HG03521 (cell line): ENCODE data around the gene SYMPK.

Source experiments
- ATAC-seq: cut with Tn5 transposase; IDR thresholded peaks from one replicate; pipeline ENCODE4 v1.9.1; 2021; ENCODE audit warnings: mild to moderate bottlenecking, moderate library complexity; ENCODE audit not compliant: unreplicated experiment

Gene SYMPK

GRCh38 chr19:45826934-45827333 is 36.0 kb downstream of the SYMPK start:
- ATAC-seq, result no peak

DNA sequence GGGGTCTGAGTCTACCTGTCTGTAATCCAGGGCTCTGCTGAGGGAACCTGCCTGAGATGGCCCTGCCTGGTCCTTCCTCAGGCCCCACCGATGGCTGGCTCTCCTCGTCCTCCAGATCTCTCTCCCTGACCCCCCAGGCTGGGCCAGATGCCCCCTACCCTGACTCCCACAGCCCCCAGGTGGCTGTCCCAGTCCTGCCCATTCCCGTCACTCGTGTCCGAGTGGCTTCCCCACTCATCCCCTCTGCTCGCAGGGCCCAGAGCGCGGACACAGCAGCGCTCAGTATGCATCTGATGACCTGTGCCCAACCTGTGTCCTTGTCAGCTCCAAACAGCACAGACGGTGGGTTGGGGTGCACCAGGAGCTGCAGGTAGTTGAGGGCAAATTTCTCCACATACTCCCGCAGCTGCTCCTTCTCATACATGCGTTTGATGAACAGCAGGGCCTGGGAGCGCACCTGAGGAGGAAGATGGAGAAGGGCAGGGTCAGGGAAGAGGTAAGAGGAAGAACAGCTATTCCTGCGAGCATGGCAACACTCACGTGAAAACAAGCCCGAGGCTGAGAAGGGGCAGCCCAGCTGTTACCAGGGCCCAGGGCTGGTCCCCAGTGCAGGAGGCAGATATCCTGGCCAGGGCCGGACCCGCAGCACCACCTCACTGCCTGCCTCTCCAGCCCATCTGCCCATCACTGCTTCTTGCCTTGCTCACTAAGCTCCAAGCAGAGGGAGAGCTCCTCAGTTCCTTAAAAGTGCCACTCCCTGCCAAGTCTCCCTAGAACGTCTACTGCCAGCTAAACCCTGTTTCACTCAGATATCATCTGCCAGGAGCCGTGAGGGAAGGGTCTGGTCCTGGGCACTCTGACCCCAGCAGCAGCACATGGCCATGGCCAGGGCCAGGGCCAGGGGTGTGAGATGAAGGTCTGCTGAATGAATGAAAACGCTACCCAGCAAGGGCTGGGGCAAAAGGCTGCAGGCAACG is 36.7 kb downstream of the SYMPK start:
- no peak for ATAC-seq

- no peak for ATAC-seq
Observed at GRCh38 chr19:45825263-45825605, 37.7 kb downstream of the SYMPK start.

GRCh38 chr19:45824531-45825262 is 38.2 kb downstream of the SYMPK start:
- ATAC-seq, result no peak

- no peak for ATAC-seq
Observed at GRCh38 chr19:45824041-45824471, 38.9 kb downstream of the SYMPK start.

DNA sequence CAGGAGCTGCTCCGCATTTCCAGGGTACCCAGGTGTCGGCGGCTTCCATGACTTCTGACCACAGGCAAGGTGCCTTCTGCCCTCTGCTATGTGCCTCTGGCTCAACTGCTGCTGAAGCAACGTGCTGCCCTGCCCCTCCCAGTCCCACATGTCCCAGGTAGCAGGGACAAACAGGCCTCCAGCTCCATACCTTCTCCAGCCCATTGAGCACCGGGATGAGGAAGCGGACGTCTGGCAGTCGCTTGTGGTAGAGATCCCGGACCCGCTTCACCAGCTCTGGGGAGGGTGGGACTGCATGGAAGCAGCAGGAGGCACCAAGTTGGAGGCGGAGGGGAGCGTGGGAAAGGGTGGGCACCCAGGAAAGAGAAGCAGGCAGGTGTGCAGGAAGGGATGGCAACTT is 39.8 kb downstream of the SYMPK start:
- no peak for ATAC-seq

- no peak for ATAC-seq
Observed at GRCh38 chr19:45822716-45823115, 40.2 kb downstream of the SYMPK start.

DNA sequence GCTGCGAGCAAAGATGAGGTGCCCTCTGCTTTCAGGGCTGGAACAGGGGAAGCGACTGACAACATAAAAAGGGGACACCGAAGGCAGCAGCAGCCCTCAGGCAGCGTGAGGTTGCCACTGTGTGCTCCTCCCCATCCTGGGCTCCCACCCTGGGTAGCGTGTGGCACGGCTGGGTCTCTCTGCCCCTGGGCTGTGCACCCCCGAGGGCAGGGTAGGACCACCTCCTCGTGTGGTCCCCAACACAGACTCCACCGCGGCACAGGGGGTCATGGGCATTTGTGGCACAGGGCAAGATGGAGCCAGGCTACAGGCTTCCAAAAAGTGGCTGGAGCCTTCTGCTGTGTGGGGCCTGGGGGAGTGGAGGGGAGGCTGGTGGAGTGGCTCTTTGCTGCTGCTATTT is 41.4 kb downstream of the SYMPK start:
- no peak for ATAC-seq

- no peak for ATAC-seq
Observed at GRCh38 chr19:45821103-45821521, 41.8 kb downstream of the SYMPK start.

DNA sequence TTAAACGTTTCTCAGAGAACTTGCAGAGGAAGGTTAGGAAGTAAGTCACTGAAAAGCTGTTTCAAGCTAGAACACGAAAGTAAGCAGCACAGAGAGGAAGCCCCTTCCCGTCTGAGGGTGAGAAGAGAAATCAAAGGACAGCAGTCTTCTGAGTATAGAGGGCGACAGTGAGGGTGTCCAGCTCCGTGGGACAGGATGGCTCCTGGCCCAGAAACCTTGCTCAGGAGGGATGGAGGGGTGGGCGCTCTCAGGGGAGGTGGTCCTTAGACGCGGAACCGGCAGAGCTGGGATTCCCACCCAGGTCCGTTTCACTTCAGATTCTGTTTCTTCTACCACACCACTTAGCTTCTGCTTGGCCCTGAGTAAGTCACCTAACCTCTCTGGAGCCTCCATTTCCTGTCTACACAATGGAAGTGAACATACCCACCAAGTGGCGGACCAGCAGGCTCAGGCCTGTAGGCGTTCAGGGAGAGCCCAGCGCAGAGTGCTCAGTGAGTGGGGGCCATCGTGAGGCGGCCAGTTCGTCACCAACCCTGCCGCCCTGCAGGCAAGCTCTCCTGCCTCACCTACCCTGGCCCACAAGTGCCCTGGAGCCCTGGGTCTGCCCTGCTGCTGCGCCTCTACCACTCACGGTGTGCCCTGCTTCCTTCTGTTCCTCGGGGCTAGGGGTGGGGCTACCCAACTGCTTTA is 42.4 kb downstream of the SYMPK start:
- ATAC-seq, result no peak

DNA sequence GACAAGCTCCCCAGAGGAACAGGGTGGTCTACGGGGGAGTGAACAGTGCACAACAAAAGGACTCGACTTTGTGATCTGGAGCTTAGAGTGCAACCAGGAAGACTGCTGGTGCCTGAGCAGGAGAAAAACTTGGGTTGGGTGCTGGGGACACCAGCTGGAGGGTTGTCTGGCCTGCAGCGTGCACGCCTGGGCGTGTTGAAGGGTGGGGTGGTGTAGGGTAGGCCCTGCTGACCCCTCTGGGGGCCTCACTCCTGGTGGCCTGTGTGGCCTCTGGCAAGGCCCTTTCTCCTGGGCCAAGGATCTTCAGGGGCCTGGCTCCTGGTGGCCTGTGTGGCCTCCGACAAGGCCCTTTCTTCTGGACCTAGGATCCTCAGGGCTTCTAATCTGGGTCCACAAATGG is 43.2 kb downstream of the SYMPK start:
- no peak for ATAC-seq

- no peak for ATAC-seq
Observed at GRCh38 chr19:45817725-45818301, 45.1 kb downstream of the SYMPK start.

GRCh38 chr19:45817010-45817724 is 45.8 kb downstream of the SYMPK start:
- ATAC-seq, result peak; percentile 87

- ATAC-seq, result no peak
Observed at GRCh38 chr19:45816236-45817009, 46.5 kb downstream of the SYMPK start.

DNA sequence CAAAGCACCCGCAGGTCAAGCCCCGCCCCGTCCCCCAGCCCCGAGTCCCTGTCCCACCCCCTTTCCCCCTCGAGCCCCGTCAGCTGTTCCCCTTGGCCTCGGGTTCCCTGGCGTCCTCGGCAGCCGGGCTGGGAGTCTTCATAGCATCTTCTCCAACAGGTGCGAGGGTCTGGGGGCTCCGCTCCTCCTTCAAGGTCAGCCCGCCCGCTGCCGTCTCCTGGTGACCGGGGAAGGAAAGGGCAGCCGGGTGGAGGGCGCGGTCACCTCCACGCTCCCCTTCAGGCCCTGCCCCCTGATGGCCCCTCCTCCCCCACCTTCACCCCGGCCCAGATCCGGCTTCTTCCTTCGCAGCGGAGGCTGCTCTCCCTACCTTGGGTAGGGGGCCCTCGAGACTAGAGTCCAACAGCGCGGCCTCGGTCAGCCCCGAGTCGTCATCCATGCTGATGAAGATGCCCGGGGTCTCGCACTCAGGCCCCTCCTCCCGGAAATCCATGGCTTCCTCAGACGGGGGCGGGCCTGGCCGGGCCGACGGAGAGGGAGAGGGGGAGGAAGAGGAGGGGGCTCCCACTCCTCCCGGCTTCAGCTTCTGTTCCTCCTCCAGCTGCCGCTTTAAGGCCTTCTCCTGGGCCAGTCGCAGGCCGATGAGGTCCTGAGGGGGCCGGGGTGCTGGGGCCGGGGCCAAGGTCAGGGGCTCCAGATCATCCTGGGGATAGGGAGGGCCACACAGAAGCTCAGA is 47.3 kb downstream of the SYMPK start:
- no peak for ATAC-seq

GRCh38 chr19:45814851-45815480 is 48.0 kb downstream of the SYMPK start, which contains the start of gene RSPH6A:
RSPH6A (minus strand) TSS chr19:45815308; CDS start chr19:45815176, 132 bp downstream.
- no peak for ATAC-seq

DNA sequence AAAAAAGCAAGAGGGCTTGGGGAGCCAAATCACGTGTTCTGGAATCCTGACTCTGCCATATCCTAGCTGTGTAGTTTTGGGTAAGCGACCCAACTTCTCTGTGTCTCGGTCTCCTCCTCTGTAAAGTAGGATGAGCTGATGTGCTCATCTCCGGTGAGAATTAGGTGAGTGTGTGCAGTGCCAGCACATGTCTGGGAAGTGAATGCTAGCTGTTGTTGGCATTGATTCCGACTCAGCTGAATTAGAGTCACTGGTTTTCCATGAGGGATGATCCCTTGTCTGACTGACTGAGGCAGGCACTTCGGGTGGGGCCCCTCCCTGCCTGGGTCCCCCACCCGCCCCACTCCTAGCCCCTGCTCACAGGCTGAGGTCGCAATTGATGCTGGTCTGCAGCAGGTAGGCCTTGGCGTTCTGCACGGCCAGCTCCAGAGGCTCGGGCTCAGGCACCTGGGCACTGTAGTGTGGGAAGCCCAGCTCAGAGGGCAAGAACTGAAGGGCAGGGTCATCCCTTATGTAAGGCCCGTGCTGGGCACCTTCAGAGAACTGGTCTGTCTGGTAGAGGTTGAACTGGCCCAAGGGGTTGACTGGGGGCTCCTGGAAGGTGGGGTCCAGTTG is 48.7 kb downstream of the SYMPK start:
- no peak for ATAC-seq

GRCh38 chr19:45812297-45812696 is 50.6 kb downstream of the SYMPK start:
- ATAC-seq, result no peak
